Peyer's patch (tissue), 4 donors: ENCODE data around the gene KLF18.

Experiments
- CTCF ChIP-seq, 6 experiments: fragments of 450-650 bp in 4 of 6; fragments of 200-600 bp in 2 of 6; sonication (generic) in 1 of 6; IDR thresholded peaks; one replicate each; pipeline ENCODE4 v1.5.1; 2017 to 2019; ENCODE audit warnings: antibody characterized with exemption in 6 of 6, mild to moderate bottlenecking in 3 of 6, moderate library complexity in 1 of 6
- POLR2A ChIP-seq, 2 donors: fragments of 450-650 bp; IDR thresholded peaks; one replicate each; pipeline ENCODE4 v1.5.1; 2017; ENCODE audit warnings: antibody characterized with exemption in 2 of 2, mild to moderate bottlenecking in 2 of 2, moderate library complexity in 2 of 2

DNA sequence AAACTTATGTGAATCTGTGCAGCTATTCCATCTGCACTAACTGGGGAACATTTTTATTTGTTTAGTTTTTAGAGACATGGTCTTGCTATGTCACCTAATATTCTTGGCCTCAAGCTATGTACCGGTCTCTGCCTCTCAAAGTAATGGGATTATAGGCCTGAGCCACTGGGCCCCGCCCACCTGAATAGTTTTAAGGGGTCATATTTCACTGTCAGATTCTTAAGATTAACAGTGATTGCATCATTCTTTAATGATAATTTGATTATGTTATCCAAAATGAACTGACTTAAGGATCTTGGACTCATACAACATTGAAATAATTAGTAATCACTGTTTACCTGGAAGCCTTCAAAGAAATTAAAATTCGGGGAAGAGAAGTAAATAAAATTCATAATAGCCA is 12.6 kb upstream of the KLF18 start:
- TF ChIP-seq CTCF (IDR thresholded peaks at IDR 0.05) (no peak), POLR2A (IDR thresholded peaks at IDR 0.05) (no peak)
